Loucy (cell line): ENCODE measurements around the gene MAN1C1.

Experiments
- H2AFZ ChIP-seq: fragments of 200-600 bp; sonication (generic); 2 replicates; pipeline ENCODE4 v1.6.0; 2016; ENCODE audit warnings: antibody characterized with exemption, mild to moderate bottlenecking, low read length, moderate library complexity
- H3F3A ChIP-seq: fragments of 200-600 bp; 2 replicates; pipeline ENCODE4 v1.6.0; 2016; ENCODE audit warnings: antibody characterized with exemption, low read depth, mild to moderate bottlenecking
- H3K27me3 ChIP-seq: fragments of 200-600 bp; sonication (generic); 2 replicates; pipeline ENCODE4 v1.6.1; 2014; ENCODE audit warnings: low read length, mild to moderate bottlenecking; ENCODE audit not compliant: insufficient read depth, poor library complexity, severe bottlenecking
- H3K36me3 ChIP-seq: fragments of 200-600 bp; sonication (generic); 2 replicates; pipeline ENCODE4 v1.6.1; 2016; ENCODE audit warnings: low read length; ENCODE audit not compliant: insufficient read depth
- H3K4me1 ChIP-seq: fragments of 200-600 bp; sonication (generic); 2 replicates; pipeline ENCODE4 v1.5.1; 2014; ENCODE audit warnings: low read length, mild to moderate bottlenecking; ENCODE audit not compliant: insufficient read depth, poor library complexity, severe bottlenecking
- H3K4me2 ChIP-seq: fragments of 200-600 bp; sonication (generic); 2 replicates; pipeline ENCODE4 v1.6.0; 2014; ENCODE audit warnings: antibody characterized with exemption, low read length, low read depth, mild to moderate bottlenecking; ENCODE audit not compliant: poor library complexity, severe bottlenecking
- H3K4me3 ChIP-seq: fragments of 200-600 bp; sonication (generic); 2 replicates; pipeline ENCODE4 v1.5.1; 2014; ENCODE audit warnings: low read length, mild to moderate bottlenecking, mixed read lengths; ENCODE audit not compliant: poor library complexity, severe bottlenecking
- H3K79me2 ChIP-seq: fragments of 200-600 bp; sonication (generic); 2 replicates; pipeline ENCODE4 v1.6.1; 2014; ENCODE audit warnings: low read length; ENCODE audit not compliant: insufficient read depth
- H3K9ac ChIP-seq: fragments of 200-600 bp; sonication (generic); 2 replicates; pipeline ENCODE4 v1.6.0; 2014; ENCODE audit warnings: mild to moderate bottlenecking, low read depth, low read length, moderate library complexity; ENCODE audit not compliant: poor library complexity, severe bottlenecking
- H3K9me2 ChIP-seq: fragments of 200-600 bp; sonication (generic); replicated peaks from 2 replicates; pipeline ENCODE4 v1.6.1; 2016; ENCODE audit warnings: low read depth, low read length, mixed read lengths
- H3K9me3 ChIP-seq: fragments of 200-600 bp; sonication (generic); 2 replicates; pipeline ENCODE4 v1.6.1; 2014; ENCODE audit warnings: mild to moderate bottlenecking, antibody characterized with exemption, low read length, low read depth; ENCODE audit not compliant: insufficient read depth
- H4K20me1 ChIP-seq: fragments of 200-600 bp; sonication (generic); 2 replicates; pipeline ENCODE4 v1.6.0; 2014; ENCODE audit warnings: antibody characterized with exemption, low read length, mild to moderate bottlenecking; ENCODE audit not compliant: insufficient read depth, poor library complexity, severe bottlenecking
- CTCF ChIP-seq: fragments of 200-600 bp; sonication (generic); conservative IDR thresholded peaks from 2 replicates; pipeline ENCODE4 v1.5.1; 2014; ENCODE audit warnings: mild to moderate bottlenecking, antibody characterized with exemption, low read length
- EZH2phosphoT487 ChIP-seq: fragments of 200-600 bp; IDR thresholded peaks from 2 replicates; pipeline ENCODE4 v1.6.1; 2018; ENCODE audit warnings: antibody characterized with exemption, mild to moderate bottlenecking, moderate library complexity, borderline replicate concordance

MAN1C1 gene

GRCh38 chr1:25825605-25826004, 209.0 kb downstream of the MAN1C1 start:
- no peak overlapping the region for H2AFZ ChIP-seq
- H4K20me1 ChIP-seq = peaks cover 13% of the 10 kb centered on the region
- no peaks in the 10 kb centered on the region for H3F3A ChIP-seq
- H3K4me2 ChIP-seq = no peak overlapping the region
- TF ChIP-seq EZH2phosphoT487 = no peak
- TF ChIP-seq CTCF = no peak
- no peaks in the 10 kb centered on the region for H3K9me3 ChIP-seq
- peaks cover 17% of the 10 kb centered on the region; the same call in 1 of the 2 replicates for H3K79me2 ChIP-seq
- peaks cover 15% of the 10 kb centered on the region for H3K4me1 ChIP-seq
- H3K36me3 ChIP-seq = peaks cover 36% of the 10 kb centered on the region; the same call in 1 of the 2 replicates
- H3K9ac ChIP-seq = no peak overlapping the region
- H3K27me3 ChIP-seq = no peaks in the 10 kb centered on the region
- H3K4me3 ChIP-seq = no peak overlapping the region
- no peaks in the 10 kb centered on the region for H3K9me2 ChIP-seq

GRCh38 chr1:25826571-25826970, 210.0 kb downstream of the MAN1C1 start:
- Histone ChIP-seq H3K9me3 (no peaks in the 10 kb centered on the region), H3K4me2 (no peak overlapping the region), H3K27me3 (no peaks in the 10 kb centered on the region), H3K9me2 (no peaks in the 10 kb centered on the region), H3K4me3 (no peak overlapping the region), H3K4me1 (peaks cover 13% of the 10 kb centered on the region), H4K20me1 (peaks cover 5% of the 10 kb centered on the region), H2AFZ (no peak overlapping the region), H3K9ac (no peak overlapping the region), H3K36me3 (peaks cover 45% of the 10 kb centered on the region; the same call in 1 of the 2 replicates), H3K79me2 (peaks cover 7% of the 10 kb centered on the region; the same call in 1 of the 2 replicates), H3F3A (peaks cover 1% of the 10 kb centered on the region; the same call in 1 of the 2 replicates)
- TF ChIP-seq CTCF (no peak), EZH2phosphoT487 (no peak)

GRCh38 chr1:25828491-25828890, 211.9 kb downstream of the MAN1C1 start:
- Histone ChIP-seq H3K9me2 (no peaks in the 10 kb centered on the region), H3K4me1 (peaks cover 16% of the 10 kb centered on the region), H4K20me1 (no peaks in the 10 kb centered on the region), H3K4me2 (no peak overlapping the region), H3K79me2 (no peaks in the 10 kb centered on the region), H3K36me3 (peaks cover 52% of the 10 kb centered on the region; the same call in 1 of the 2 replicates), H3K27me3 (no peaks in the 10 kb centered on the region), H3K9me3 (no peaks in the 10 kb centered on the region), H3F3A (peaks cover 2% of the 10 kb centered on the region; the same call in 1 of the 2 replicates), H2AFZ (no peak overlapping the region), H3K9ac (no peak overlapping the region), H3K4me3 (no peak overlapping the region)
- TF ChIP-seq CTCF = no peak
- no peak for TF ChIP-seq EZH2phosphoT487
